Astrocyte of the hippocampus (primary cell): ENCODE data around the gene POU3F2.

ENCODE experiments used
- DNase-seq: peaks from one replicate; pipeline ENCODE4 v3.0.0; 2011; ENCODE audit warnings: low read depth, low spot score

Gene POU3F2

DNA sequence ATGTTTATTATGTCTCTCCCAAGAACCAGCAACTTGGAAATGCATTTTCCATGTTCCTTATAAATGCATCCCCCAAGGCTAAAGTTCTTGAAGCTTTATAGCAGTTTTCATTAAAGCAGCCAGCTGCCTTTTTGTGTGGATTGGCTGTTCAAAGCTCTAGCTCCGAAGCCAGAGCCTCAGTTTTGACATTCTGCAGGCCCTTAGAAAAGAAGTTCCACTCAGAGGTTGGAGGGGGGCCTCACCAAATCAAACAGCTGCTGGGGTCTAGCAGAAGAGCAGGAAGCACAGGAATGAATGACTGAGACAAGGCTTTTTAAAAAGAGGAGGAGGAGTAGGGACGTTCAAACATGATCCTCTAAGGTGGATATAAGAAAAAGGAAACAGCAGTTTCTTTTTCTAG, 4.2 kb upstream of the POU3F2 start:
- peak; percentile 46 for DNase-seq

DNA sequence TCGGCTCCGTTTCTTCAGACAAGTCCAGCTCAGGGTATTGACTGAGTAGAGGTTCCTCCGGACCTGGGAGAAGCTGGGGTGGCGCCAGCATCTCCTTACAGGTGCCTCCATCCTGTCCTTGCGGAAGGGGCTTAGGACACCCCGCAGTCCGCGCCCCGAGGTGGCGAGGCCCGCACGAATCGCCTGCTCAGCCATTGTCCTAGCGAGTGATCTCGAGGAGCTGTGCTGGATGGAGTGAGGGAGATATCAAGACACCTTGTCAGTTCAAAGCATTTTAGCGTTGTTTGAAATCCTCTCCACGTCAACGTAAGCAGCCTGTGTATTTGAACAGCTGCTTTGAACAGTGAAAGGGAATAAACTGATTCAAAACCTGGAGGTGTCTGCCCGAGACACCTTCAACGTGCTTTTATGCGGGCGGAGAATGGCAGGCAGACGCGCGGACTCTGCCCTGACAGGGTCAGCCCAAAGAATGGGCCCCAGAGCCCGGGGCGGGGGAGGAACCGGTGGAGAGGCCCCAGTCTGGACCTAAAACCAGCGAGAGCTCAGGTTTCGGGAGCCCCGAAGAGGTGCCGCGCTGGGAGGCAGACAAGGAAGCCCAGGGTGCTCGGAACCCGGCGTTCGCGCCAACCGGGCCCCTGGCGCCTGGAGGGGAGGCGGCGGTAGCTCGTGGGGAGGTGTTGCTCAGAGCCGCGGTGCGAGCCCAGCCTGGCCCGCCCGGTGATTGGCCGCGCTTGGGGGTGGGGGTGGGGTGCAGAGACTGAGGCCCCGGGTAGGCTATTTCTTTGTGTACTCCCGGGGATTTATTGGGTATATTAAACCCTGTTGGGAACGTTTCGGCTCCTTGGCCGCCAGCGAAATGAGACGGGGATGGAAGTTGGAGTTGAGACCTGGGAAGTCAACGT, 3.1 kb upstream of the POU3F2 start:
- peak; percentile 86 for DNase-seq

DNA sequence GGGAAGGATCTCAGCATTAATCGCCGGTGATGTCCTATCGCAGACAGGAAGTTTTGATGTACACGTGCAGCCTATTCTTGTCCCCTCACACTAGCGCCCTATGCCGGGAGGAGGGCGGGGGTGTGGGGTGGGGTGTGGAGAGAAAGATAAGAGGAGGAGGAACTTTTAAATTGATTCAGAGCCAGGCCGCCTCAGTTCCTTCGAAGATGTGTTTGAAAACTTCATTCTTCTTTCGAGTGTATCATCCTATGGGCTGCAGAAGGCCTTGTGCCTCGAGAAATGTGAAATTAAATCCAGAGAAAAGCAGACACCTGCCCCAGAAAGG, 2.5 kb upstream of the POU3F2 start:
- DNase-seq = no peak

DNA sequence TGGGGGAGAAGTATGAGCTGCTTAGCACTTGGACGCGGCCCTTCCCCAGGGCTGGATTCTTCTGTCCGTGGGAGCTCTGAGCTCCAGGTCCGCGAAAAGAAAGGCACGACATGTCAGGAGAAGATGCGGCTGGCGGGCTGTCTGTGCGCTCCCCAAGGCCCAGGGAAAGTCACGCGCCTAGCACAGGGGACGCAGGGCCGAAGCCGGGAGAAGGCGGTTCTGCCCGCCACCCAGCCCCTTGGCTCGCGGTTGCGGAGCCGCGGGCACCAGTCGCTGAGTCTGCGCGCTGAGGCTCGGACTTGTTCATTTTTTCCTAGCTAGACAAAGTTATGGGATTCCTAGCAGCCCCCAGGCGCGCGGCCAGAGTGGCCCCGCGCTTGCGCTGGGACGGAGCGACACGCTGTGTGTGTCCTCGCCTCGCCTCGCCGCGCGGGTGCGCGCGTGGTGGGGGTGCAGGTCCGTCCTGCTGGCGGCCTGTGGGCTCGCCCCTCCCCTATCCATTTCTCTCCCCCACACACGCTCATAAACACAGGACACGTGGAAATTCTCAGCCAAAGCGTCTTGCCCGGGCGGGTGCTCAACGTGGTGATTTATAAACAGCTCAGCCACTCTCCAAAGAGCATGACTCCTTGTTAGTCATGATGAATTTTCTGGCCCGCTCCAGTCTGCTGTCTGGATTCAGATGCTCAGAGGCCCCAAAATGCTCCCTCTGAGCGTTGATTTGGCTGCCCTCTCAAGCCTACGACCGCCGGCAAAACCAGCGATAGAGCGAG, 1.9 kb upstream of the POU3F2 start:
- DNase-seq = peak; percentile 94

DNA sequence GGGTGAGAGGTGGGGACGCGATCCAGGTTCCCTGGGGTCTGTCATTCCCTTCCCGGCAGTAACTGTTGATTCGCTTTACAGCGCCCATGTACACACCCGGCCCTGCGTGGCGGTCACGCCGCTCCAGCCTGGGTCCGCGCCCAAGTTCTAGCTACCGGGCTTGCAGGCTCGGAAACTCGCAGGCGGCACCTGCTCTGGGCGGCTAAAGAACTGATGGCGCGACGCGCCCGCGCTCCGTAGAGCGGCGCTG, 1.4 kb upstream of the POU3F2 start:
- peak; percentile 88 for DNase-seq

DNA sequence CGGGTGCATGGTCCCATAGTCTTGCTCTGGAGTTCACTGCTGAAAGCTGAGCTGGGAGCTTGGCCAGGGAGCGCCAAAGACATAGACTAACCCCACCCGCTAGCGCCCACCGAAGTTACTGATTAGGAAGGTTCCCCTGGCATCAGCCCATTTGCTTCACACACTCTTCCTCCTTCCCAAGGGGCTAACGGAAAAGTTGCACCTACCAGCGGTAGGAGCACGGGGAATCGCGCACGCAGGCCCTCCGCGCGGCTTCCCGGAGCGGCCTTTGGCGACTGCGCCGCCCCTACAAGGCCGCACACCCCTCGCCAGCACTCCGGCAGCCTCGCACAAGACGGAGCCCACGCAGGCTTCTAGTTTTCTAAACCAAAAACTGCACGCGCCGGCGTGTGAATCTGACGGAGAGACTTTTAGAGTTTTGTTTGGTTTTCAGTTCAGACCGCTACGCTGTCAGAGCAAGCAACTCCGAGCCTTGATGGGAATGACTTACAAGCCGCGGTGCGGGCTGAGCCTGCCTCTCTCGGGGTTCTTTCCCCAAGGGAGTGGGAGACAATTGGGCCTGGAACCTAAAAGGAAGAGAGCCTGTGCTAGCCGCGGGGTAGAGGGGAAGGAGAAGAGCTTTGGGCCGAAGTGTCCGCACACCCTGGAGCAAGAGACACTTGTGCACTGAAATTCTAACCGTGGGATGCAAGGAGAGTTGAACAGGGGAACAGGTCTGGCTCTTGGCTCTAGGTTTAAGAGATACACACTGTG, 891 bp upstream of the POU3F2 start:
- peak; percentile 84 for DNase-seq

DNA sequence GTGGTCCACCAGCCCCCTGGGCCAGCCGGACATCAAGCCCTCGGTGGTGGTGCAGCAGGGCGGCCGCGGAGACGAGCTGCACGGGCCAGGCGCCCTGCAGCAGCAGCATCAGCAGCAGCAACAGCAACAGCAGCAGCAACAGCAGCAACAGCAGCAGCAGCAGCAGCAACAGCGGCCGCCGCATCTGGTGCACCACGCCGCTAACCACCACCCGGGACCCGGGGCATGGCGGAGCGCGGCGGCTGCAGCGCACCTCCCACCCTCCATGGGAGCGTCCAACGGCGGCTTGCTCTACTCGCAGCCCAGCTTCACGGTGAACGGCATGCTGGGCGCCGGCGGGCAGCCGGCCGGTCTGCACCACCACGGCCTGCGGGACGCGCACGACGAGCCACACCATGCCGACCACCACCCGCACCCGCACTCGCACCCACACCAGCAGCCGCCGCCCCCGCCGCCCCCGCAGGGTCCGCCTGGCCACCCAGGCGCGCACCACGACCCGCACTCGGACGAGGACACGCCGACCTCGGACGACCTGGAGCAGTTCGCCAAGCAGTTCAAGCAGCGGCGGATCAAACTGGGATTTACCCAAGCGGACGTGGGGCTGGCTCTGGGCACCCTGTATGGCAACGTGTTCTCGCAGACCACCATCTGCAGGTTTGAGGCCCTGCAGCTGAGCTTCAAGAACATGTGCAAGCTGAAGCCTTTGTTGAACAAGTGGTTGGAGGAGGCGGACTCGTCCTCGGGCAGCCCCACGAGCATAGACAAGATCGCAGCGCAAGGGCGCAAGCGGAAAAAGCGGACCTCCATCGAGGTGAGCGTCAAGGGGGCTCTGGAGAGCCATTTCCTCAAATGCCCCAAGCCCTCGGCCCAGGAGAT, 1.0 kb downstream of the POU3F2 start:
- peak; percentile 72 for DNase-seq

DNA sequence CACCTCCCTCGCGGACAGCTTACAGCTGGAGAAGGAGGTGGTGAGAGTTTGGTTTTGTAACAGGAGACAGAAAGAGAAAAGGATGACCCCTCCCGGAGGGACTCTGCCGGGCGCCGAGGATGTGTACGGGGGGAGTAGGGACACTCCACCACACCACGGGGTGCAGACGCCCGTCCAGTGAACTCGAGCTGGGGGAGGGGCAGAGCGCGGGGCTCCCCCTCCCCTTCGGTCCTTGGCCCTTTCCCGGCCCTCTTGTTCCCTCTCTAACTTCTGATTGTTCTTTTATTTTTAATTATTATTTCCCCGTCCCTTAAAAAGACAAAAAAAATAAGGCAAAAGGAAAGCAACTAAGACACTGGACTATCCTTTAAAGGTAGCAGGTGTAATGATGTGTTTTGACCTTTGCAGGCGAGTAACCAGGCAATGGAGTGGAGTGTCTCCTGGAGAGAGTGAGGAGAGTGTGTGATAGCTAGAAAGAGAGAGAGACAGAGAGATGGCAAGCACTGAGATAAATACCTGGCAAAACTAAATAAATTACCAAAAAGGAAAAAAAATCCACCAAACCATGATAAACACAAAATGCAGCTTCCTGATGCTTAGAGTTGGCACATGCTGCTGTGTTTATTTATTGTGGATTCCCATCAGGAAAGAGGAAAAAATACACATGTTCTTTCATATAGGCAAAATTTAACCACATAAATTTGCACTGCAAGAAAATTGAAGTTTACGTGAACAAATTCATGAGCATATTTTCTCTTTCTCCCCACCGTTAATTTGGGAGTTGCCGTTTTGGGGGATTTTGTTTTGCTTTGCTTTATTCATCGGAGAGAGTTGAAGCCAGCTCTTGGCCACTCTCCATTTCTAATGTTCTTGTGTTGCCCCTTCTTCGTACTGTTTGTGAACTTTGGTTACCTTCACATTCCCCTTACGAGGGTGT, 1.9 kb downstream of the POU3F2 start:
- DNase-seq = no peak

DNA sequence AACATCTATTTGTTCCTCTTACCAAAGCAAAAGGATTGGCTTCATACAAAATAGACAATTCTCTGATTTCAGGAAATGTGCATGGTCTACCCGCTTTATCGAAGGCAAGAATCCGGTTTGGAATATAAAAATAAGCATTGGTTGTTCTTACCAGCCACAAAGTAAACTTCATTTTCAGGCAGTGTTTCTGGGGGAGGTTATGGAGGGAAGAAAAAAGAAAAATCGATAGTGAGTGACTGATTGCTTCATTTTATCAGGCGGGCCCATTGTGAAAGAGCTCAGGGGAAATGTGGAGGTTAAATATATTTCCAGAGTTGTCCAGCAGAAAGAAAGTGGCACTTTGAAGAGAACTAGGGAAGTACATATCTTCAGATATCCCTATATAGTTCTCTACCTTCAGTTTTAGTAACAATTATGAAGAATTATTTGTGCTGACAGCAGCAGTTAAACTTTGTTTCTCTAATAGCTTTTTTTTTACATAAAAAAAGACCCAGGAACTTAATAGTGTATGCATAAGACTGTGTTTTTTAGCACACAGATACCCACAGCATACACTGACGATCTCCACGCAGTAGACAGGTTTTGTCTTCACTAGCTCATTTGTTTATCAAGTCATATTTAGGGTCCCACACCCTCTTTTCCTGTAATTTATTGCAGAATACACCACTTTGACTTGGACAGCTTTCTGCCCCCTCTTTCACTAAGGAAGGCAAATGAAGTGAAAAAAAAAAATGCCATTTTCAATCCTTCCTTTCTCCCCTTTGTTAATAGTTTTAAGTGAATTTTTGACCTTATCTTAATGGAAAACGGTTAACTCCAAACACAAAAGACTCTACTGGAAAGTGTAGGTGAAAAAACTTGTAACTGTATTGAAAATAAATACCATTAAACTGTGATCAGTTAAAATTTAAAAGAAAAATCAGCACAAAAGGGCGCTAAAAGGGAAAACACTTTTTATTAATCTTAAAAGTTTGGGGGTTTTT, 2.9 kb downstream of the POU3F2 start:
- DNase-seq = peak; percentile 56

DNA sequence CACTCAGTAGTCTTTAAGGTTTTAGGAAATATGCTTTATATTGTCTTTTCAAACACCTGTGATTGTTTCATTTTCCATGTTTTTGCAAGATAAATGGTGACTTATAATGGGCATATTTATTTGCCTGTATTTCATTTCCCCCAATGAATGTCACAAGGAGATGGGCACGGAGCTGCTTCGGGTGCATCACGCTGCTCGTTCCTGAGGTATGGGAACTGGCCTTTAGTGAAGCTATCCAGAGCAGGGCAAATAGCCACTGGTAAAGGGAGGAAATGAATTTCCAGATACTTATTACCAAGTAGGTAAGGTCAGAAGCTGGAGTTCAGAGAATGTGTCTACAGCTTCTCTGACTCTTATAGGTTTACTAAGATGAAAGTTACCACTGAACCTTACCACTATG, 3.7 kb downstream of the POU3F2 start:
- DNase-seq = peak; percentile 61

DNA sequence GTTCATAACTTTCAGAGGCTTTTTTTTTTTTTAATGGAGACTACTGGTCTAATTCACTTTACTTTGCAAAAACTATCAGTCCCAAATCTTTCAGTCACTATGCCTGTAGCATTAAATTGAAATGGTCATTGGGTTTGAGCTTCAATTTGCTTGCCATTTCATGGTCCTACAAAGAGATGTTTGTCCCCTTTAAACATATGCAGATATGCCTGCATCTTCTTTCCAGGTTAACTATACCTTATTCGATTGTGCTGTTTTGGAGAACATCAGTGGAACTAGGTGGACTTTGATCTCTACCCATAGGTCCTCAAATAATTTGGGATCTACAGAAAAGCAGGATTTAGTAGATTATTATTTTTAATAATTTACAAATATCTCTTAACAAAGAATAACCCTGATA, 4.6 kb downstream of the POU3F2 start:
- peak; percentile 24 for DNase-seq

DNA sequence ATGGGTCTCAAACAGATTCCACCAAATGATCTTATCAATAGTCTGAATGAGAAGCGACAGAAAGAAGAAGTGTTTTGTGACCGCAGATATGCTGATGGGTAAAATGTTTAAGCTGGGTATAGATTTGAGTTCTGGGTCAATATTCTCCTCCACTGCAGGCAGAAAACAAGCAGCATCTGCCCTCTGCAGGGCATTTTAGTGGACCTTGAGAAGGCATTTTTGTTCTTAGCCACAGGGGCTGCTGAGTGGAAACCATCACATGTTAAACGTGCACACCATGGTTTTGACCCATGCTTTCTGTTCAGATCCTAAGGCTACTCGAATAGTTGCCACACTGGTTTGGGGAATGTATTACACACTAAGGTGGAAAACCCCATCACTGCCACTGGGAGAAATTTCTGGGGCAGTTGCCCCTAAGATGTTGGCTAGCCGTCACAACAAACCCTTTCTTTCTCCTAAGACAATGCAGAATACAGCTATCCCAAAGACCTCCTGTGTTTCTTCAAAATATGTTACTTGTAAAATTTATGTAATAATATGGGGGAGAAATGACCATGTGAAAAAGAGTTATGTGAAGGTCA, 5.5 kb downstream of the POU3F2 start:
- DNase-seq = peak; percentile 87

DNA sequence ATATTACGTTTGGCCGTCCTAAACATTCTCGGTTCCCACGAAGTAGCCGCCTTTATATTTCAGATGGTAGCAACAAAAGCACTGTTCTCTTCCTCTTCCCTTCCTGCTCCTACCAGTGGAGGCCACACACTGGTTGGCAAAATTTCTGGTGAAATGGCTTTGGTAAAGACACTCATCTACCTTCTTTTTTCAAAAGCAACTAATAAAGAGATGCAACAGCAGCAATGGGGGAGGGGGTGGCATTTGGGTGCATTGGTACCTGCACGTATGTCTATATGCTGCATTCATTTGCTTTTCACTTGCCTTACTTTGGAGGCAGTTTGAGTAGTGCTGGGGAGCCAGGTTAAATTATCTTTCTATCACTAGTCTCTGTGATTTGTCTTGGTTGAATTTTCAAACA, 6.0 kb downstream of the POU3F2 start:
- peak; percentile 57 for DNase-seq

DNA sequence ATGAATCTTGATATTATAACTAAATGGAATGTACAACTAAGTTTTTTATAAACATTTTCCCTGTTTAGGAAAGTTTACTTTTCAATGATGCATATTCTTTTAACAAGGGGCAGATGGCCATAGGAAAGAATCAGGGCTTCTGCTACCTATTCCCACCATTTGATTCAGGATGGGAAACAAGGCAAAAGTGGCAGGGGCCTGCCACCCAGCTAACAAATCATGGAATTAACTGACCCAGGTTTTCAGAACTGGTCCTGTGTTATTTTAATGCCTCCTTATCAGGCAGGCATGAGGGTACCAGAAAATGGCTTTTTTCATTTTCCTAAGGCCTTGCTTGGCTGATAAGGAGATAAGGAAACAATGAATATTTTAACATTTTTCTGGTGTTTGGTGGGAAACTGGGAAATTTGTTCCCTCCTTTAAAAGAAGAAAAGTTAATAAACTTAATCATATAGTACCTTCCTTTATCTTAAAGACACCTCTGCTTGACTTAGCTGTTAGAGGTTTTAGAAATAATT, 6.7 kb downstream of the POU3F2 start:
- DNase-seq = peak; percentile 45

DNA sequence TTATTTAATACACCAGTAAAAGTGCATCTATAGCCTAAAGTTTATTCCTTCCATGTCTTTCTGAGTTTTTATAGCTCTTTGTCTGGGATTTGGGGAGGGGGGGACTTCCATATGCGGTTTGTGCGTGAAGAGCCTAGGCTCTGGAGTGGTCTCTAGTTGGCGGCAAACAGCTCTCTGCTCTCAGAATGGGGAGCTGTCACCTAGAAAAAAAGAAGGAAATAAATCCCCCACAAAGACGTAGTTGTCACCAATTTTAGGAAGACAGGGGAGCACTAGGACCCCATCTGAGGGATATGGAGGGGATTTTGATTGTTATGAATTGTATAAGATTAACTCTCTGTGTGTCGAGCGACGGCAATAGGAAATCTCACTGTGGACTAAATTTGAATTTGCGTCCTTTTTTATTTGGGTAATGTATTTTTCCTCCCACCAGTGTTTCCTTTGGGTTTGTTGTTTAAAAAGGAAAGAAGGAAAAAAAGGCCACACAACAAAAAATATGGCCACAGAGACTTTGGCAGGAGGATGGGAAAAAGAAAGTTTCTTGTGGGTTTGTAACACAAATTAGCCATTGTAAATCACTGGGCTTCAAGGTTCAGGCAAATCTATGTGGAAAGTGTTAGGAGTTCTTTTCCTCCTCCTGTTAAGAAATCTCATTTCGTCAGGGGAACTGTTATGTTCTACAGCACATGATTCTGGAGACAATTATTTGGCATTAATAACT, 7.4 kb downstream of the POU3F2 start:
- peak; percentile 65 for DNase-seq

DNA sequence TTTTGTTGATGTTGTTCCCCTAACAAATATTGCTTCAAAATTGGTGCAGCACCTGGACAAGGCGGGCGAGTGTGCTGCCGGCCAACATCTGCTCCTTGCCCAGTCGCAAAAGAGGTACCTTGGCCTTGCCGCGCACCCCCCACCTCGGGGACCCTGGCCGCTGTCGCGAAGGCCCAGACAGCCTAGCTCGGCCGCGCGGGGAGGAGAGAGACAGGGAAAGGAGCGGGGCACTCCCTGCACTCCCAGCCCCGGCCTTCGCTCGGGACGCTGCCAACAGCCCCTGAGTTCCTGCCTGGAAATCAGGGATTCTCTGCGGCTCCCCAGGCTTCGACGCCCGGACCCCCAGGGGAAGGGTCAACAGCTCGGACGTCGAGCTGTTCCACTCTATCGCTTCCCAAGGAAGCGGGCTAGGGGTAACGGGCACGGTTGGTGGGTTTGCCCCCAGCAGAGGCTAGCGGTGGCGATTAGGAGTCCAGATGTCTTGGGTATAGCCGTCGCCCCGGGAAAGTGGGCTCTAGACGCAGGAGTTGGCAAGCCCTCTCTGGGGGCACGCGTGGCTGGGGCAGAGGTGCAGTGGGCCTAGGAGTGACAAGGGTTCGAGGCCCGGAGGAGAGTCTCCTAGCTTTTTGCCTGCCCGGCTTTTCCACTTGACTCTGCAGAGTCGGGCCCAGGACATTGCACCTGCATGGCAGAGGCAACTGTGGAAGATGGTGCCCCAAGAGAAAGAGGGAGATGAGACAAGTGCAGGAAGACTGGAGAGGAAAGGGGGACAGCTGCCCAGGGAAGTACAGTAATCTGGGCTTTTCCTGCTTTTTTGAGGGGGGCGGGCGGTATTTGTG, 8.2 kb downstream of the POU3F2 start:
- DNase-seq = peak; percentile 77
